Stimulated activated CD8-positive, alpha-beta memory T cell treated with anti-CD3 and anti-CD28 coated beads, Interleukin-7, amount 100 ng/mL, for 1 hour (primary cell): ENCODE data around the gene RPS6KA1.
"Not testable (repeated sequence)": the region's sequence is repeated elsewhere in the genome, so short reads cannot be mapped to it uniquely, and the experiment has no call there.

Source experiments
- DNase-seq, 2 donors: peaks; one replicate each; pipeline ENCODE4 v3.0.0-alpha.2; 2020; ENCODE audit warnings: low read depth in 2 of 2

The RPS6KA1 gene

DNA sequence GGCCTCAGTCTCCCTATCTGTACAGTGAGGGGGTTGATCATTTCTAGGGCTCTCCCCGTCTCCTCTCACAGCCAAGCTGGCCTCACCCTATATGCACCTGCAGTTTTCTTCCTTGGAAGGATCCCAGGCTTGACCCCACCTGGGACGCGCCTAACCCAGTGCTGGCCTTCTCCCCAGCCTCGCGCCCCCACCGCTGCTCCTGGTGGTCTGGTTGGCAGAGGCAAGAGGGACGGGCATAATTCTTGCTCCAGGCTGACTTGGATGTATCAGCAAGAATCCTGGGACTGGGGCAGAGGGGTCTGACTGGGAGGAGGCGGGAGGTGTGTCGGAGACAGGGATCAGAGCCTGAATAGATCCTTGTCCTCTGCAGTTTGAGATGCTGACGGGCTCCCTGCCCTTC is 25.2 kb downstream of the RPS6KA1 start:
- no peak for DNase-seq

DNA sequence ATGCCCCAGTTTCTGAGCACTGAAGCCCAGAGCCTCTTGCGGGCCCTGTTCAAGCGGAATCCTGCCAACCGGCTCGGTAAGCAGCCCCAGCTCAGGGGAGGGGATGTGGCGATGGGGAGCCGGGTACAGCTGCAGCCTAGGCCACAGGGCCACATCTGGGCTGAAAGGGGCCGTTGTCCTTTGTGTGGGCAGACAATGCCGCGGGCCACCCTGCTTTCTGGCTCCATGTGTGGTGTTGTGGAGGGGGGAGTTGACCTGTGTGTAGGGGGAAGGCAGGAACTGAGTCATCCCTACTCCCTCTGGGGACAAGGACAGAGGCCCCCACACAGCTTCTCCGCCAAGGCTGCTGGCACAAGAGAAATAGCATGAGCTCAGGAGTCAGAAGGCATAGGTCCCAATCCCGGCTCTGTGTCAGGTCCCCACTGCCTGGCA is 26.0 kb downstream of the RPS6KA1 start:
- no peak for DNase-seq

DNA sequence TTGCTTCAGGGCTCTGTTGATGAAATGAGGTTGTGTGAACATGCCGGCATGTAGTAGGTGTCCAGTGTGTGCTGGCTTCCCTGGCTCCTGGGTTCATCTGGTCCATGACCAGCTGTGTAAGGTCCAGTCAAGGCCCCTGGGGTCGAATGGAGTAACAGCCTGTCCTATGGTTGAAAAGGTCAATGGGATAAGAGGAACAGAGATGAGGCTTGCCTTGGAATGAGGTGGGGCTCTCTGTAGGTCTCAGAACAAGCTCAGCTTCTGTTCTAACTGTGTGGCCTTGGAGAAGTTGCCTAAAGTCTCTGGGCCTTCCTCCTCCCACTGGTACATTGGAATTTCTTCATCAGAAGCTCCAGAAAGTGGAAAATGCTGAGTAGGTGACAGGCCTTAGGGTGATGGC is 26.6 kb downstream of the RPS6KA1 start:
- DNase-seq = no peak

DNA sequence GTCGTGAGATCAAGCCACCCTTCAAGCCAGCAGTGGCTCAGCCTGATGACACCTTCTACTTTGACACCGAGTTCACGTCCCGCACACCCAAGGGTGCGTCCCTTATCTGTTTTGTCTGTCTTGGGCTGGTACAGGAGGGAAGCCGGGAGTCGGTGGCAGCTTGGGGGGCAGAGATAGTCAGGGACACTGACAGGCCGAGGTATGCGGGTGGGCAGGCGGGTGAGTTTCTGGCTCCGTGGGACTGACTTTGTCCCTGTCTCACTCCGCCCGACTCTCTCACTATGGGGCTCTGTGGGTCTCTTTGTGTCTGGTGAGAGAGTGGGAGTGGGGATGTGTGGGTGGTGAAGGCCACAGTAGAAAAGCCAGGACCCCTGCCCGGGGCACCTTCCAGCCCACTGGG is 27.4 kb downstream of the RPS6KA1 start:
- no peak for DNase-seq

DNA sequence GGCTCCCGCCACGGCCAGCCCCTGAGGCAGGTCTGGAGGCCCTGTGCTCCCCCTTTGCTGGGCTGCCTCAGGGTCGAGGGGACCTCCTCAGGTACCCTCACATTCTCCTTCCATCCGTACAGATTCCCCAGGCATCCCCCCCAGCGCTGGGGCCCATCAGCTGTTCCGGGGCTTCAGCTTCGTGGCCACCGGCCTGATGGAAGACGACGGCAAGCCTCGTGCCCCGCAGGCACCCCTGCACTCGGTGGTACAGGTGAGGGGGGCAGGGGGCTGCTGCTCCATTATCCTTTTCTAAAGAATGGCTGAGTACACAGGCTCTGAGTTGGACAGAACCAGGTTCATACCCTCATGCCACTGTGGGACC is 29.1 kb downstream of the RPS6KA1 start:
- no peak for DNase-seq

GRCh38 chr1:26560403-26560780 is 30.8 kb downstream of the RPS6KA1 start:
- DNase-seq = no peak

DNA sequence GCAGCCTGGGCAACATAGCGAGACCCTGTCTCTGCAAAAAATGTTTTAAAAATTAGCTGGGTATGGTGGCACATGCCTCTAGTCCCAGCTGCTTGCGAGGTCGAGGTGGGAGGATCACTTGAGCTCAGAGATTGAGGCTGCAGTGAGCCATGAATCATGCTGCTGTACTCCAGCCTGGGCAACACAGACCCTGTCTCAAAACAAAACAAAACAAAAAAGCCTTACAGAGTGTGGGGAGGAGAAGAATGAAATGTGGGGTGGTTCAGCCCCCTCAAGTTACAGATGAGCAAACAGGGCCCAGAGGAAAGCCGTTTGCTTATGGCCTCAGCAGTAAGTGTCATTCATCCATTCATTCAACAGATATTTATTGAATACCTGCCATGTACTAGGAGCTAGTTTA is 40.7 kb downstream of the RPS6KA1 start:
- DNase-seq = no peak

- no peak for DNase-seq
Measured at GRCh38 chr1:26571381-26571780, 41.8 kb downstream of the RPS6KA1 start.

- DNase-seq = no peak
Measured at GRCh38 chr1:26574018-26574417, 44.5 kb downstream of the RPS6KA1 start.

- no peak for DNase-seq
Measured at GRCh38 chr1:26574719-26575251, 45.2 kb downstream of the RPS6KA1 start.

DNA sequence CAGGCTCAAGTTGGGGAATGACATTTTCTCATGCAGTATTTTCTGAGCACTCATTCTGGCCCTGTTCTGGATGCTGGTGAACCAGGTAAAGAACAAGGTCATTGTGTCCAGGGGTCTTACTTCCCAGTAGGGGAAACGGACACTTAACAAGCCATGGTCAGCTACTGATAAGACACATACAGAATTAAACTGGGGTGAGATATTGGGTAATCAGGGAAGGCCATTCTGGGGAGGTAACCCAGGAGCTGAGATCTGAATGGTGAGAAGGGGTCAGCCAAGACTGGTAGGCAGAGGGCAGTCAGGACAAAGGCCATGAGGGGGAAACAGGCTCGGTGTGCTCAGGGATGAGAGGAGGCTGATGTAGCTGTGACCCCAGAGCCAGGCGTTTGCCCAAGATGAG is 45.8 kb downstream of the RPS6KA1 start:
- no peak for DNase-seq

DNA sequence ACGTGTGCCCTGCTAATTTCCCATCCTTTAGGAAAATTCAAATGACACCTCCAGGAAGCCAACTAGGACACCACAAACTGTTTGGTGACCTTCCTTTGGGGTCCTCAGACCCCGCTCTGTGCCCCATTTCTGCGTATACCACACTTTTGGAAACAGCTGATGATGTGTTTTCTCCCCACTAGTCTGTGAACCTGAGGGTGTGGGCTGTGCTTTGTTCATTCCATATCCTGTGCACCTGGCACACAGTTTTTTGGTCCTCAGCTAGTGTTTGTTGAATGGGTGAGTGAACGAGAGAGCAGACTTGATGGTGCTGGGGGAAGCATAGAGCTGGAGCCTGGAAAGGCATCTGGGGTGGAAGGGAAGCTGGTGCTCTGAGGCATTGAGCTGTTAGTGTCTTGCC is 48.6 kb downstream of the RPS6KA1 start:
- no peak for DNase-seq

DNA sequence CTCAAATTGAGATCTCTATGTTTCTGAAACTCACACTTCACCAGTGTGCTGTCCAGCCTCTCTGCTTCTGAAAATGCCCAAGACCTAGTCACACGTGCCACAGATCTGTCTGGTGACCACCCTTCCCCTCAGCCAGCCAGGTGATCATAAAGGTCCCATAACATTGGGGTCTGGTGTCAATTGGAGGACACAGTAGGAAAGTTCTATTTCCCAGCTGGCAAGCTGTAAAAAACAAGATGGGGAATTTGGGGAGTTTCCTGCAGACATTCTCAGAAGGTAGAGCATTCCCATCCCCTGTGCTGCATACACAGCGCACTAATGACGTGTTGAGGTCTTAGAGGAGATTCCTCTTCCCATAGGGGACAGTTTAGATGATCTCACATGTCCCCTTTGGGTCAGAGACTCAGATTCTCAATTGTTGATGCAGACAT is 50.1 kb downstream of the RPS6KA1 start:
- DNase-seq = no peak

- no peak for DNase-seq
Measured at GRCh38 chr1:26580116-26580515, 50.6 kb downstream of the RPS6KA1 start.

- no peak for DNase-seq
Measured at GRCh38 chr1:26581287-26581651, 51.7 kb downstream of the RPS6KA1 start.

DNA sequence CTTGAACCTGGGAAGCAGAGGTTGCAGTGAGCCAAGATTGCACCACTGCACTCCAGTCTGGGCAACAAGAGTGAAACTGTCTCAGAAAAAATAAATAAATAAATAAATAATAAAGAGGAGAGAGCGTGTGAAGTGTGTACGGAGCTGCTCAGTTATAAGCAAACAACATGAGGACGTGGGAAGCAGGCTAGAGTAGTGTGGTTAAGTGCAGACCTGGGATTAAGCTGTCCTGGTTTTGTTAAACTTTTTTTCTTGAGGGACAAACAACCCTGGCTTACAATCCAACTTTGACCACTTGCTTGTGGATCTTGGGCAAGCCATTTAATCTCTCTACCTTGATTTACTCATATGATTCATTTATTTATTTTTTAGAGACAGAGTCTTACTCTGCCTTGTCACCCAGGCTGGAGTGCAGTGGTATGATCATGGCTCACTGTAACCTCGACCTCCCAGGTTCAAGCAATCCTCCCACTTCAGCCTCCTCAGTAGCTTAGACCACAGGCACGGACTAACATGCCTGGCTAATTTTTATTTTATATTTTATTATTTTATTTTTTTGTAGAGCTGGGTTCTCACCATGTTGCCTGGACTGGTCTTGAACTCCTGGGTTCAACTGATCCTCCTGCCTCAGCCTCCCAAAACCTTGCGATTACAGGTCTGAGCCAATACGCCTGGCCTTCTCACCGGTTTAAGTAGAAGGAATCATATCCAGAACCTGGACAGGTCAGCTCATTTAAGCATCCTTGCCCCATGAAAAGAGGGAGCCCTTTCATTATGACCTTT is 52.7 kb downstream of the RPS6KA1 start:
- DNase-seq = no peak

- no peak for DNase-seq
Measured at GRCh38 chr1:26582836-26583460, 53.4 kb downstream of the RPS6KA1 start.

GRCh38 chr1:26583646-26584485 is 54.3 kb downstream of the RPS6KA1 start:
- no peak for DNase-seq

DNA sequence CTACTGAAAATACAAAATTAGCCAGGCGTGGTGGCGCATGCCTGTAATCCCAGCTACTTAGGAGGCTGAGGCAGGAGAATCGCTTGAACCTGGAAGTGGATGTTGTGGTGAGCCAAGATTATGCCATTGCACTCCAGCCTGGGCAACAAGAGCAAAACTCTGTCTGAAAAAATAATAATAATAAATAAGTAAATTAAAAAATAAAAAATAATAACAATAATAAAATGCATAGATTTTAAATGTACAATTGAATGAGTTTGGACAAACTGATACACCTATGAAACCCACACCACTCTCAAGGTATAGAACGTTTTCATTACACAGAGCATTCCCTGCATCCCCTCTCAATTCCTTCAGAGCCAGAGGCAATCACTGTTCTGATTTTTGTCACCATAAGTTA is 55.0 kb downstream of the RPS6KA1 start:
- DNase-seq = not testable (repeated sequence)

GRCh38 chr1:26585471-26585870 is 55.9 kb downstream of the RPS6KA1 start:
- DNase-seq = no peak

- DNase-seq = no peak
Measured at GRCh38 chr1:26593385-26593784, 63.8 kb downstream of the RPS6KA1 start.

DNA sequence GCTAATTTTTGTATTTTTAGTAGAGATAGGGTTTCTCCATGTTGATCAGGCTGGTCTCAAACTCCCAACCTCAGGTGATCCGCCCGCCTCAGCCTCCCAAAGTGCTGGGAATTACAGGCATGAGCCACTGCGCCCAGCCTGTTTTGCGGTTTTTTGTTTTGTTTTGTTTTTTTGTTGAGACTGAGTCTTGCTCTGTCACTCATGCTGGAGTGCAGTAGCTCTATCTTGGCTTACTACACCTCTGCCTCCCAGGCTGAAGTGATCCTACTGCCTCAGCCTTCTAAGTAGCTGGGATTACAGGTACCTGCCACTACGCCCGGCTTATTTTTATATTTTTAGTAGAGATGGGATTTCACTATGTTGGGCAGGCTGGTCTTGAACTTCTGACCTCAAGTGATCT is 65.0 kb downstream of the RPS6KA1 start:
- not testable (repeated sequence) for DNase-seq
